ENCODE measurements around the gene TSC2.
"Not testable (repeated sequence)": the region's sequence is repeated elsewhere in the genome, so short reads cannot be mapped to it uniquely, and the experiment has no call there.

GRCh38 chr16:2033909-2034695, 13.7 kb upstream of the TSC2 start:
- not testable (repeated sequence) for TF ChIP-seq UBTF (IDR thresholded peaks at IDR 0.05; ENCODE audit: borderline replicate concordance in 1 of 2, low read depth in 2 of 2, low read length in 2 of 2); CEBPB (tag; IDR thresholded peaks at IDR 0.05); HINFP (tag; conservative IDR thresholded peaks at IDR 0.05; ENCODE audit: low read depth); CHD1 (IDR thresholded peaks at IDR 0.05; ENCODE audit: low read length); LCOR (CRISPR knock-in tag; IDR thresholded peaks at IDR 0.05); CTCF (IDR thresholded peaks at IDR 0.05 in 2 of 3, conservative IDR thresholded peaks at IDR 0.05 in 1 of 3; ENCODE audit: insufficient read depth in 2 of 3, low read depth in 1 of 3, low read length in 3 of 3); ILK (tag; IDR thresholded peaks at IDR 0.05; ENCODE audit: borderline replicate concordance, low read depth); POLR3A (IDR thresholded peaks at IDR 0.05; ENCODE audit: borderline replicate concordance, extremely low read depth, insufficient read depth, insufficient read length); ZNF24 (IDR thresholded peaks at IDR 0.05); ZNF121 (CRISPR knock-in tag; conservative IDR thresholded peaks at IDR 0.05); MAZ (CRISPR knock-in tag; conservative IDR thresholded peaks at IDR 0.05 in 1 of 2, IDR thresholded peaks at IDR 0.05 in 1 of 2)

Data from K562 (cell line).